BE2C (cell line): ENCODE results near the gene HCAR3.
"Not testable (repeated sequence)": the region's sequence is repeated elsewhere in the genome, so short reads cannot be mapped to it uniquely, and the experiment has no call there.

ENCODE experiments used
- DNase-seq: peaks from one replicate; pipeline ENCODE4 v3.0.0-alpha.2; 2020
- H3K27me3 ChIP-seq: fragments of 250-450 bp; sonication (Bioruptor Pico); 2 replicates; pipeline ENCODE4 v1.5.1; 2020; ENCODE audit warnings: mild to moderate bottlenecking
- H3K36me3 ChIP-seq: fragments of 250-450 bp; sonication (Bioruptor Pico); 2 replicates; pipeline ENCODE4 v1.5.1; 2020; ENCODE audit warnings: mild to moderate bottlenecking
- H3K4me1 ChIP-seq: fragments of 250-450 bp; sonication (Bioruptor Pico); 2 replicates; pipeline ENCODE4 v1.5.1; 2020
- H3K4me3 ChIP-seq: 2 replicates; pipeline ENCODE4 v1.5.1; 2011; ENCODE audit warnings: low read depth, low read length
- H3K9me3 ChIP-seq: fragments of 250-450 bp; sonication (Bioruptor Pico); 2 replicates; pipeline ENCODE4 v1.5.1; 2020
- CTCF ChIP-seq: IDR thresholded peaks from 2 replicates; pipeline ENCODE4 v1.5.1; 2012; ENCODE audit warnings: mild to moderate bottlenecking, low read depth, low read length

HCAR3 gene

GRCh38 chr12:122701481-122701880 is 15.1 kb downstream of the HCAR3 start:
- H3K4me1 ChIP-seq, H3K9me3 ChIP-seq, H3K4me3 ChIP-seq, H3K36me3 ChIP-seq, H3K27me3 ChIP-seq, DNase-seq: not testable (repeated sequence)

- not testable (repeated sequence) for DNase-seq, H3K9me3 ChIP-seq, H3K27me3 ChIP-seq, H3K4me1 ChIP-seq, H3K36me3 ChIP-seq, H3K4me3 ChIP-seq
Measured at GRCh38 chr12:122700038-122700710, 16.4 kb downstream of the HCAR3 start.

GRCh38 chr12:122696922-122697321 is 19.7 kb downstream of the HCAR3 start:
- H3K36me3 ChIP-seq, H3K9me3 ChIP-seq, H3K4me3 ChIP-seq, H3K4me1 ChIP-seq, DNase-seq, H3K27me3 ChIP-seq: not testable (repeated sequence)

- Histone ChIP-seq H3K4me3 (peak overlapping the region; percentile 54), H3K36me3 (no peaks in the 10 kb centered on the region), H3K27me3 (no peaks in the 10 kb centered on the region), H3K4me1 (no peaks in the 10 kb centered on the region), H3K9me3 (no peaks in the 10 kb centered on the region)
- no peak for TF ChIP-seq CTCF
- DNase-seq = no peak
Measured at GRCh38 chr12:122691566-122691965, 25.0 kb downstream of the HCAR3 start.

- Histone ChIP-seq H3K27me3 (no peaks in the 10 kb centered on the region), H3K4me1 (no peaks in the 10 kb centered on the region), H3K4me3 (no peak overlapping the region), H3K9me3 (no peaks in the 10 kb centered on the region), H3K36me3 (no peaks in the 10 kb centered on the region)
- TF ChIP-seq CTCF = no peak
- no peak for DNase-seq
Measured at GRCh38 chr12:122688291-122688690, 28.3 kb downstream of the HCAR3 start.

- no peak for TF ChIP-seq CTCF
- peak; percentile 19 for DNase-seq
- Histone ChIP-seq H3K4me1 (no peaks in the 10 kb centered on the region), H3K4me3 (no peak overlapping the region), H3K27me3 (no peaks in the 10 kb centered on the region), H3K9me3 (no peaks in the 10 kb centered on the region), H3K36me3 (no peaks in the 10 kb centered on the region)
Measured at GRCh38 chr12:122687086-122687485, 29.5 kb downstream of the HCAR3 start.

- H3K4me3 ChIP-seq = no peak overlapping the region
- no peaks in the 10 kb centered on the region for H3K4me1 ChIP-seq
- H3K9me3 ChIP-seq = no peaks in the 10 kb centered on the region
- no peaks in the 10 kb centered on the region for H3K36me3 ChIP-seq
- DNase-seq = no peak
- H3K27me3 ChIP-seq = no peaks in the 10 kb centered on the region
- TF ChIP-seq CTCF = no peak
Measured at GRCh38 chr12:122686538-122686937, 30.1 kb downstream of the HCAR3 start.

- Histone ChIP-seq H3K4me3 (no peak overlapping the region), H3K9me3 (no peaks in the 10 kb centered on the region), H3K27me3 (no peaks in the 10 kb centered on the region), H3K4me1 (no peaks in the 10 kb centered on the region), H3K36me3 (no peaks in the 10 kb centered on the region)
- no peak for DNase-seq
- TF ChIP-seq CTCF = no peak
Measured at GRCh38 chr12:122684297-122684813, 32.3 kb downstream of the HCAR3 start.
